ENCODE results near the gene LBX2. TPM values are rescaled to one million over a fixed set of nuclear protein-coding genes. Genes with fewer than 3 reads are reported as not detected.
"Not testable (repeated sequence)": the region's sequence is repeated elsewhere in the genome, so short reads cannot be mapped to it uniquely, and the experiment has no call there.

LBX2 gene
- total and polyA plus RNA-seq, 8 donors, result 0.21 to 2.3 (median 1.1) TPM

- Histone ChIP-seq H3K36me3 (peaks cover 0 to 10% (median 7%) of the 10 kb centered on the region in 3 donors), H3K9me3 (no peaks in the 10 kb centered on the region), H3K4me1 (peaks cover 5 to 13% (median 5%) of the 10 kb centered on the region in 3 donors), H3K27me3 (no peaks in the 10 kb centered on the region), H3K4me3 (no peak overlapping the region), H3K27ac (no peak overlapping the region)
- ATAC-seq, result no peak
- intact Hi-C loops (cut with DNase I), result no loop called here
- 73 to 81% methylated on average over 2 of the region's 2 CpGs for WGBS, 2 donors
- no peak for TF ChIP-seq CTCF (IDR thresholded peaks at IDR 0.05)
- FAIRE-seq, result no peak
- DNase-seq, result no peak
Observed at GRCh38 chr2:74486141-74486540, 13.3 kb downstream of the LBX2 start.

- H3K9me3 ChIP-seq, H3K27ac ChIP-seq, FAIRE-seq, H3K36me3 ChIP-seq, DNase-seq, ATAC-seq, H3K27me3 ChIP-seq: not testable (repeated sequence)
- intact Hi-C loops (cut with DNase I), result loop anchor here in 1 of 3 donors (5.0 kb wide), 1 partner anchor 104 kb away; no protein-coding TSS in a partner anchor
- WGBS, 2 donors, result 65 to 72% methylated on average over 19 of the region's 19 CpGs
- H3K4me3 ChIP-seq, result peak overlapping the region; percentile 58 to 94 (median 78)
- H3K4me1 ChIP-seq, result peaks cover 5 to 18% (median 11%) of the 10 kb centered on the region in 3 donors
Observed at GRCh38 chr2:74483675-74484164, 15.7 kb downstream of the LBX2 start.

GRCh38 chr2:74482801-74483674 lies 16.4 kb downstream of the LBX2 start, which contains the start of the genes CCDC142 and TTC31:
TSS of gene CCDC142 (minus strand) at chr2:74482998. CDS start at chr2:74482837, 161 bp downstream.
TSS of gene TTC31 (plus strand) at chr2:74483081. CDS start at chr2:74483096, 15 bp downstream.
- DNase-seq (peak; percentile 92 to 97 (median 96)), FAIRE-seq (peak; percentile 43), ATAC-seq (peak; percentile 96 to 99 (median 98))
- Histone ChIP-seq H3K9me3 (no peaks in the 10 kb centered on the region), H3K27ac (peak within 1 kb of the TSS; percentile 46 to 87 (median 72)), H3K36me3 (no peaks in the 10 kb centered on the region), H3K4me3 (peak within 1 kb of the TSS; percentile 58 to 94 (median 78)), H3K4me1 (peaks cover 5 to 18% (median 11%) of the 10 kb centered on the region in 3 donors), H3K27me3 (no peaks in the 10 kb centered on the region)
- intact Hi-C loops (cut with DNase I), result loop anchor here in 1 of 3 donors (5.0 kb wide), 1 partner anchor 104 kb away; no protein-coding TSS in a partner anchor
- WGBS, 2 donors, result 0 to 1% methylated on average over 48 to 50 of the region's 50 CpGs
- peak; percentile 70 to 83 (median 73) for TF ChIP-seq CTCF (IDR thresholded peaks at IDR 0.05)

GRCh38 chr2:74481961-74482800 lies 17.2 kb downstream of the LBX2 start:
- peak overlapping the region; percentile 58 to 94 (median 78) for H3K4me3 ChIP-seq
- ATAC-seq, result peak; percentile 42 to 65 (median 56)
- H3K36me3 ChIP-seq, result no peaks in the 10 kb centered on the region
- TF ChIP-seq CTCF (IDR thresholded peaks at IDR 0.05), result no peak
- no peak for FAIRE-seq
- H3K9me3 ChIP-seq, result no peaks in the 10 kb centered on the region
- H3K27ac ChIP-seq, result peak overlapping the region; percentile 46 to 87 (median 72)
- peak in 5 of 6 donors; percentile 22 to 88 (median 67) for DNase-seq
- H3K27me3 ChIP-seq, result no peaks in the 10 kb centered on the region
- WGBS, 2 donors, result 1% methylated on average over 76 to 80 of the region's 80 CpGs
- intact Hi-C loops (cut with DNase I), result loop anchor here in 1 of 3 donors (5.0 kb wide), 1 partner anchor 105 kb away; no protein-coding TSS in a partner anchor
- H3K4me1 ChIP-seq, result peaks cover 5 to 18% (median 11%) of the 10 kb centered on the region in 3 donors

Data from pancreas (tissue), 10 donors.